ENCODE data around the gene FAM9A.

The FAM9A gene

GRCh38 chrX:8755813-8756212 lies 45.4 kb downstream of the FAM9A start:
- TF ChIP-seq CTCF (IDR thresholded peaks at IDR 0.05; ENCODE audit: insufficient read depth, low read length, missing control alignments), result no peak
- POLR2A ChIA-PET, result no interaction called here
- H3K4me3 ChIP-seq (ENCODE audit: low read depth, low read length), result no peak overlapping the region
- CTCF ChIA-PET, result interaction anchor here (1.0 to 8.4 kb wide), 2 partner anchors 14 to 58 kb away, joined by 3 to 152 read pairs; no protein-coding TSS in a partner anchor
- DNase-seq (ENCODE audit: low read depth, low spot score), result no peak

- ChIA-PET CTCF (interaction anchor here (1.0 to 8.4 kb wide), 2 partner anchors 13 to 59 kb away, joined by 3 to 152 read pairs; no protein-coding TSS in a partner anchor), POLR2A (no interaction called here)
- DNase-seq (ENCODE audit: low read depth, low spot score), result no peak
- no peak for TF ChIP-seq CTCF (IDR thresholded peaks at IDR 0.05; ENCODE audit: insufficient read depth, low read length, missing control alignments)
- H3K4me3 ChIP-seq (ENCODE audit: low read depth, low read length), result no peak overlapping the region
Observed at GRCh38 chrX:8755116-8755515, 46.1 kb downstream of the FAM9A start.

GRCh38 chrX:8749697-8750096 lies 51.5 kb downstream of the FAM9A start:
- no peak for DNase-seq (ENCODE audit: low read depth, low spot score)
- no peak overlapping the region for H3K4me3 ChIP-seq (ENCODE audit: low read depth, low read length)
- no peak for TF ChIP-seq CTCF (IDR thresholded peaks at IDR 0.05; ENCODE audit: insufficient read depth, low read length, missing control alignments)
- POLR2A ChIA-PET, result no interaction called here
- CTCF ChIA-PET, result interaction anchor here (0.8 to 8.4 kb wide), 6 partner anchors 10 to 69 kb away, joined by 3 to 152 read pairs (median 4); no protein-coding TSS in a partner anchor

GRCh38 chrX:8748855-8749254 lies 52.3 kb downstream of the FAM9A start:
- DNase-seq (ENCODE audit: low read depth, low spot score), result no peak
- POLR2A ChIA-PET, result no interaction called here
- CTCF ChIA-PET, result interaction anchor here (1.1 to 8.4 kb wide), 4 partner anchors 9 to 65 kb away, joined by 4 to 152 read pairs (median 6); no protein-coding TSS in a partner anchor
- peak; percentile 38 for TF ChIP-seq CTCF (IDR thresholded peaks at IDR 0.05; ENCODE audit: insufficient read depth, low read length, missing control alignments)
- H3K4me3 ChIP-seq (ENCODE audit: low read depth, low read length), result no peak overlapping the region

- no peak for DNase-seq (ENCODE audit: low read depth, low spot score)
- peak; percentile 55 for TF ChIP-seq CTCF (IDR thresholded peaks at IDR 0.05; ENCODE audit: insufficient read depth, low read length, missing control alignments)
- H3K4me3 ChIP-seq (ENCODE audit: low read depth, low read length), result no peak overlapping the region
- ChIA-PET CTCF (interaction anchor here (0.6 to 4.5 kb wide), 8 partner anchors 9 to 919 kb away, joined by 3 to 57 read pairs (median 6); no protein-coding TSS in a partner anchor), POLR2A (no interaction called here)
Observed at GRCh38 chrX:8743126-8743732, 58.0 kb downstream of the FAM9A start.

GRCh38 chrX:8741981-8742380 lies 59.2 kb downstream of the FAM9A start:
- ChIA-PET POLR2A (no interaction called here), CTCF (interaction anchor here (0.6 to 4.5 kb wide), 7 partner anchors 9 to 745 kb away, joined by 3 to 57 read pairs (median 4); no protein-coding TSS in a partner anchor)
- TF ChIP-seq CTCF (IDR thresholded peaks at IDR 0.05; ENCODE audit: insufficient read depth, low read length, missing control alignments), result no peak
- H3K4me3 ChIP-seq (ENCODE audit: low read depth, low read length), result no peak overlapping the region
- DNase-seq (ENCODE audit: low read depth, low spot score), result no peak
